Astrocyte of the spinal cord (primary cell): ENCODE results near the gene MARCHF3.

Source experiments
- DNase-seq: peaks from one replicate; pipeline ENCODE4 v3.0.0; 2011; ENCODE audit warnings: low read depth, low spot score
- H3K4me3 ChIP-seq: 2 replicates; pipeline ENCODE4 v1.5.1; 2011; ENCODE audit warnings: low read depth, mild to moderate bottlenecking, low read length, moderate library complexity
- CTCF ChIP-seq: IDR thresholded peaks from 2 replicates; pipeline ENCODE4 v1.5.1; 2012; ENCODE audit warnings: low read depth, mild to moderate bottlenecking, low read length, inconsistent platforms
- in situ Hi-C: cut with HindIII; loops from 2 replicates; pipeline ENCODE4 v1.10.0; 2017; ENCODE audit warnings: low sequenced_read_pairs

MARCHF3 gene

GRCh38 chr5:126988021-126988569 is 42.3 kb downstream of the MARCHF3 start:
- in situ Hi-C loops: no loop called here
- no peak for TF ChIP-seq CTCF
- DNase-seq: no peak
- H3K4me3 ChIP-seq: no peak overlapping the region

GRCh38 chr5:126987271-126987899 is 43.0 kb downstream of the MARCHF3 start:
- in situ Hi-C loops: no loop called here
- no peak for TF ChIP-seq CTCF
- no peak for DNase-seq
- no peak overlapping the region for H3K4me3 ChIP-seq

GRCh38 chr5:126984632-126985031 is 45.7 kb downstream of the MARCHF3 start:
- DNase-seq: no peak
- in situ Hi-C loops: no loop called here
- no peak for TF ChIP-seq CTCF

GRCh38 chr5:126983874-126984266 is 46.5 kb downstream of the MARCHF3 start:
- no peak for TF ChIP-seq CTCF
- in situ Hi-C loops: no loop called here
- H3K4me3 ChIP-seq: no peak overlapping the region
- DNase-seq: no peak

More at GRCh38 chr5:126984632-126985031, 45.7 kb downstream of the MARCHF3 start:
- no peak overlapping the region for H3K4me3 ChIP-seq

- in situ Hi-C loops: no loop called here
- no peak for DNase-seq
- no peak for TF ChIP-seq CTCF
- H3K4me3 ChIP-seq: no peak overlapping the region
Observed at GRCh38 chr5:126982926-126983873, 47.2 kb downstream of the MARCHF3 start.

GRCh38 chr5:126982202-126982601 is 48.2 kb downstream of the MARCHF3 start:
- H3K4me3 ChIP-seq: no peak overlapping the region
- in situ Hi-C loops: no loop called here
- no peak for TF ChIP-seq CTCF
- DNase-seq: no peak
